ENCODE results near the gene ADAMTSL2. TPM values are rescaled to one million over a fixed set of nuclear protein-coding genes. Genes with fewer than 3 reads are reported as not detected.

The ADAMTSL2 gene
- total and polyA plus RNA-seq, 12 donors = 1.00 to 138 (median 56.8) TPM

- Histone ChIP-seq H3K36me3 (replicated peaks in 1 of 2) (no peaks in the 10 kb centered on the region), H3K4me3 (no peak overlapping the region), H3K9me3 (replicated peaks in 1 of 3) (no peaks in the 10 kb centered on the region), H3K27me3 (no peaks in the 10 kb centered on the region), H3K27ac (no peak overlapping the region), H3K4me1 (replicated peaks in 1 of 2) (no peaks in the 10 kb centered on the region)
- no peak for DNase-seq
- intact Hi-C loops (cut with DNase I) = no loop called here
- TF ChIP-seq POLR2A (IDR thresholded peaks at IDR 0.05) (no peak), CTCF (IDR thresholded peaks at IDR 0.05) (no peak)
- WGBS, 4 donors = 77 to 83% (median 79%) methylated on average over 11 to 14 of the region's 14 CpGs
Measured at GRCh38 chr9:133569121-133569785, 34.7 kb downstream of the ADAMTSL2 start.

- no peaks in the 10 kb centered on the region for H3K27me3 ChIP-seq
- no peak overlapping the region for H3K27ac ChIP-seq
- intact Hi-C loops (cut with DNase I) = loop anchor here in 1 of 2 donors (10.0 kb wide), 1 partner anchor 145 kb away; no protein-coding TSS in a partner anchor
- no peak overlapping the region for H3K4me3 ChIP-seq
- H3K36me3 ChIP-seq (replicated peaks in 1 of 2) = no peaks in the 10 kb centered on the region
- TF ChIP-seq POLR2A (IDR thresholded peaks at IDR 0.05) = no peak
- TF ChIP-seq CTCF (IDR thresholded peaks at IDR 0.05) = no peak
- 62 to 71% (median 69%) methylated on average over 23 to 36 of the region's 36 CpGs for WGBS, 4 donors
- H3K4me1 ChIP-seq (replicated peaks in 1 of 2) = no peaks in the 10 kb centered on the region
- no peaks in the 10 kb centered on the region for H3K9me3 ChIP-seq (replicated peaks in 1 of 3)
- no peak for DNase-seq
Measured at GRCh38 chr9:133569891-133570690, 35.6 kb downstream of the ADAMTSL2 start.

- WGBS, 4 donors = 70 to 86% (median 75%) methylated on average over 4 to 16 of the region's 16 CpGs
- DNase-seq = no peak
- Histone ChIP-seq H3K9me3 (replicated peaks in 1 of 3) (no peaks in the 10 kb centered on the region), H3K27ac (no peak overlapping the region), H3K36me3 (replicated peaks in 1 of 2) (no peaks in the 10 kb centered on the region), H3K27me3 (no peaks in the 10 kb centered on the region), H3K4me1 (replicated peaks in 1 of 2) (no peaks in the 10 kb centered on the region), H3K4me3 (no peak overlapping the region)
- intact Hi-C loops (cut with DNase I) = loop anchor here in 1 of 2 donors (10.0 kb wide), 1 partner anchor 144 kb away; no protein-coding TSS in a partner anchor
- TF ChIP-seq POLR2A (IDR thresholded peaks at IDR 0.05) (no peak), CTCF (IDR thresholded peaks at IDR 0.05) (no peak)
Measured at GRCh38 chr9:133570691-133571080, 36.2 kb downstream of the ADAMTSL2 start.

GRCh38 chr9:133571391-133571890 is 36.9 kb downstream of the ADAMTSL2 start:
- H3K27me3 ChIP-seq = no peaks in the 10 kb centered on the region
- no peak overlapping the region for H3K4me3 ChIP-seq
- no peak for DNase-seq
- no peak overlapping the region for H3K27ac ChIP-seq
- no peak for TF ChIP-seq POLR2A (IDR thresholded peaks at IDR 0.05)
- TF ChIP-seq CTCF (IDR thresholded peaks at IDR 0.05) = no peak
- no peaks in the 10 kb centered on the region for H3K36me3 ChIP-seq (replicated peaks in 1 of 2)
- H3K4me1 ChIP-seq (replicated peaks in 1 of 2) = no peaks in the 10 kb centered on the region
- intact Hi-C loops (cut with DNase I) = loop anchor here in 1 of 2 donors (10.0 kb wide), 1 partner anchor 143 kb away; no protein-coding TSS in a partner anchor
- no peaks in the 10 kb centered on the region for H3K9me3 ChIP-seq (replicated peaks in 1 of 3)
- WGBS, 4 donors = 73 to 84% (median 73%) methylated on average over 5 to 9 of the region's 9 CpGs
